GM18907 (cell line): ENCODE measurements around the gene DOCK10.

Experiments
- ATAC-seq: cut with Tn5 transposase; IDR thresholded peaks from one replicate; pipeline ENCODE4 v1.9.1; 2021; ENCODE audit warnings: mild to moderate bottlenecking, moderate library complexity; ENCODE audit not compliant: unreplicated experiment

DOCK10 gene

GRCh38 chr2:224846686-224847085, 195.6 kb downstream of the DOCK10 start:
- ATAC-seq, result no peak

- no peak for ATAC-seq
Measured at GRCh38 chr2:224846161-224846560, 196.1 kb downstream of the DOCK10 start.

GRCh38 chr2:224843141-224843540, 199.1 kb downstream of the DOCK10 start:
- no peak for ATAC-seq

GRCh38 chr2:224841910-224842309, 200.4 kb downstream of the DOCK10 start:
- ATAC-seq, result no peak

- no peak for ATAC-seq
Measured at GRCh38 chr2:224838335-224838734, 203.9 kb downstream of the DOCK10 start.

- no peak for ATAC-seq
Measured at GRCh38 chr2:224837558-224837957, 204.7 kb downstream of the DOCK10 start.

- ATAC-seq, result no peak
Measured at GRCh38 chr2:224837066-224837465, 205.2 kb downstream of the DOCK10 start.

GRCh38 chr2:224836263-224836662, 206.0 kb downstream of the DOCK10 start:
- ATAC-seq, result no peak

- ATAC-seq, result no peak
Measured at GRCh38 chr2:224835405-224835804, 206.9 kb downstream of the DOCK10 start.

GRCh38 chr2:224833986-224834385, 208.3 kb downstream of the DOCK10 start:
- no peak for ATAC-seq

GRCh38 chr2:224832207-224832606, 210.1 kb downstream of the DOCK10 start:
- no peak for ATAC-seq

- no peak for ATAC-seq
Measured at GRCh38 chr2:224831530-224831929, 210.7 kb downstream of the DOCK10 start.

GRCh38 chr2:224820283-224820991, 221.8 kb downstream of the DOCK10 start:
- ATAC-seq, result no peak

GRCh38 chr2:224819075-224819474, 223.2 kb downstream of the DOCK10 start:
- no peak for ATAC-seq

- ATAC-seq, result no peak
Measured at GRCh38 chr2:224817676-224818075, 224.6 kb downstream of the DOCK10 start.

- ATAC-seq, result no peak
Measured at GRCh38 chr2:224816816-224817215, 225.5 kb downstream of the DOCK10 start.

- ATAC-seq, result no peak
Measured at GRCh38 chr2:224813578-224813977, 228.7 kb downstream of the DOCK10 start.

- ATAC-seq, result no peak
Measured at GRCh38 chr2:224807153-224807964, 234.9 kb downstream of the DOCK10 start.

GRCh38 chr2:224803930-224804329, 238.3 kb downstream of the DOCK10 start:
- no peak for ATAC-seq

GRCh38 chr2:224802407-224802806, 239.9 kb downstream of the DOCK10 start:
- no peak for ATAC-seq

GRCh38 chr2:224801360-224801759, 240.9 kb downstream of the DOCK10 start:
- no peak for ATAC-seq

GRCh38 chr2:224799691-224800090, 242.6 kb downstream of the DOCK10 start:
- no peak for ATAC-seq
